H1 (cell line): ENCODE results near the gene GALNT15. TPM values are rescaled to one million over a fixed set of nuclear protein-coding genes. Genes with fewer than 3 reads are reported as not detected.

Source experiments
- CTCF ChIA-PET: fragments of 300-600 bp; sonication (Branson Sonifier 250); formaldehyde crosslinking; loops from one replicate; lab custom pipeline; 2021; ENCODE audit not compliant: partially characterized antibody; lab: Charles Lee
- POLR2A ChIA-PET: fragments of 300-600 bp; sonication (Branson Sonifier 250); formaldehyde crosslinking; loops from one replicate; lab custom pipeline; 2021; ENCODE audit warnings: inconsistent platforms; ENCODE audit not compliant: partially characterized antibody; lab: Charles Lee
- DNase-seq, 2 experiments: peaks; one replicate each; pipeline versions ENCODE4 v3.0.0 to v3.0.0-alpha.2; 2010 to 2022; ENCODE audit warnings: low spot score in 2 of 2, low read depth in 1 of 2, mixed read lengths in 1 of 2
- FAIRE-seq: peaks from 2 replicates; lab custom pipeline; 2011; peaks lifted over from hg19 to GRCh38; lab: Jason Lieb, UNC
- H2AFZ ChIP-seq: 2 replicates; pipeline ENCODE4 v1.8.1; 2012; ENCODE audit warnings: low read length, inconsistent platforms
- H2AK5ac ChIP-seq: 2 replicates; pipeline ENCODE4 v1.6.1; 2013; ENCODE audit warnings: low read depth, low read length
- H2BK120ac ChIP-seq: replicated peaks from 2 replicates; pipeline ENCODE3; 2013; ENCODE audit warnings: low read depth, low read length, inconsistent platforms
- H2BK12ac ChIP-seq: 2 replicates; pipeline ENCODE4 v1.6.1; 2013; ENCODE audit warnings: low read depth, low read length
- H2BK15ac ChIP-seq: 2 replicates; pipeline ENCODE4 v1.6.1; 2013; ENCODE audit warnings: low read length
- H2BK20ac ChIP-seq: 2 replicates; pipeline ENCODE4 v1.6.1; 2013; ENCODE audit warnings: low read length
- H2BK5ac ChIP-seq: 2 replicates; pipeline ENCODE4 v1.6.1; 2013; ENCODE audit warnings: low read depth, low read length
- H3K14ac ChIP-seq: 2 replicates; pipeline ENCODE4 v1.6.1; 2013; ENCODE audit warnings: inconsistent platforms; ENCODE audit not compliant: insufficient read length
- H3K18ac ChIP-seq: 2 replicates; pipeline ENCODE4 v1.6.1; 2013; ENCODE audit warnings: low read length; ENCODE audit errors: extremely low read depth
- H3K23ac ChIP-seq: 2 replicates; pipeline ENCODE4 v1.6.1; 2013; ENCODE audit warnings: inconsistent platforms; ENCODE audit not compliant: insufficient read length
- H3K23me2 ChIP-seq: 2 replicates; pipeline ENCODE4 v1.6.1; 2013; ENCODE audit warnings: low read depth, low read length
- H3K27ac ChIP-seq: 2 replicates; pipeline ENCODE4 v1.6.1; 2011; ENCODE audit warnings: low read depth, low read length, inconsistent platforms
- H3K27me3 ChIP-seq, 4 experiments: replicated peaks in 1 of 4; 1 replicate in 1 of 4; 2 replicates in 3 of 4; pipeline versions ENCODE4 v1.6.1 to v1.8.1; 2011 to 2013; ENCODE audit warnings: low read length in 3 of 4, mild to moderate bottlenecking in 3 of 4, inconsistent platforms in 2 of 4, mixed read lengths in 2 of 4, moderate library complexity in 1 of 4; ENCODE audit not compliant: control insufficient read depth in 3 of 4, insufficient read depth in 3 of 4; ENCODE audit errors: extremely low read depth in 1 of 4
- H3K36me3 ChIP-seq, 4 experiments: 2 replicates each; pipeline versions ENCODE4 v1.6.1 to v1.8.1; 2011 to 2013; ENCODE audit warnings: mild to moderate bottlenecking in 4 of 4, low read length in 3 of 4, moderate library complexity in 2 of 4, control low read depth in 1 of 4, inconsistent platforms in 1 of 4; ENCODE audit not compliant: insufficient read depth in 4 of 4, control insufficient read depth in 2 of 4
- H3K4ac ChIP-seq: replicated peaks from 2 replicates; pipeline ENCODE3; 2013; ENCODE audit warnings: low read length, low read depth, mixed read lengths, inconsistent platforms; ENCODE audit not compliant: insufficient read length
- H3K4me1 ChIP-seq, 4 experiments: replicated peaks in 1 of 4; 1 replicate in 1 of 4; 2 replicates in 3 of 4; pipeline versions ENCODE4 v1.6.1 to v1.8.1; 2011 to 2013; ENCODE audit warnings: low read length in 3 of 4, inconsistent platforms in 2 of 4, mixed read lengths in 1 of 4; ENCODE audit not compliant: insufficient read depth in 4 of 4, control insufficient read depth in 3 of 4
- H3K4me2 ChIP-seq, 2 experiments: 2 replicates each; pipeline versions ENCODE4 v1.6.1 to v1.8.1; 2011 to 2013; ENCODE audit warnings: low read depth in 2 of 2, low read length in 2 of 2, control low read depth in 1 of 2, inconsistent platforms in 1 of 2, mild to moderate bottlenecking in 1 of 2; ENCODE audit not compliant: insufficient read depth in 1 of 2
- H3K4me3 ChIP-seq, 4 experiments: fragments of 200-600, 300-600 bp in 1 of 4; sonication (generic), shearing (Covaris generic), sonication (Bioruptor Twin) in 1 of 4; 2 replicates each; pipeline versions ENCODE4 v1.5.1 to v1.8.1; 2011 to 2016; ENCODE audit warnings: low read length in 4 of 4, low read depth in 3 of 4, control low read depth in 2 of 4, inconsistent platforms in 2 of 4, mild to moderate bottlenecking in 2 of 4, mixed read lengths in 1 of 4, moderate library complexity in 1 of 4; ENCODE audit not compliant: insufficient read depth in 2 of 4; ENCODE audit errors: extremely low read depth in 1 of 4
- H3K56ac ChIP-seq: replicated peaks from 2 replicates; pipeline ENCODE3; 2013; ENCODE audit warnings: low read depth, mild to moderate bottlenecking, mixed read lengths, low read length, inconsistent platforms; ENCODE audit not compliant: insufficient read length
- H3K79me1 ChIP-seq: 2 replicates; pipeline ENCODE4 v1.6.1; 2013; ENCODE audit warnings: low read depth, low read length, control low read depth
- H3K79me2 ChIP-seq, 2 experiments: 2 replicates each; pipeline versions ENCODE4 v1.6.1 to v1.8.1; 2012 to 2013; ENCODE audit warnings: low read length in 2 of 2, mild to moderate bottlenecking in 2 of 2, inconsistent platforms in 1 of 2; ENCODE audit not compliant: insufficient read depth in 2 of 2, control insufficient read depth in 1 of 2
- H3K9ac ChIP-seq, 4 experiments: replicated peaks in 1 of 4; 1 replicate in 1 of 4; 2 replicates in 3 of 4; pipeline versions ENCODE4 v1.6.1 to v1.8.1; 2011 to 2013; ENCODE audit warnings: low read depth in 3 of 4, low read length in 3 of 4, control low read depth in 2 of 4, mild to moderate bottlenecking in 2 of 4, moderate library complexity in 2 of 4, inconsistent platforms in 1 of 4; ENCODE audit errors: extremely low read depth in 1 of 4
- H3K9me3 ChIP-seq, 2 experiments: 2 replicates each; pipeline versions ENCODE4 v1.6.1 to v1.8.1; 2012 to 2013; ENCODE audit warnings: mild to moderate bottlenecking in 2 of 2, moderate library complexity in 2 of 2, control low read depth in 1 of 2, inconsistent platforms in 1 of 2, low read depth in 1 of 2, low read length in 1 of 2, mixed read lengths in 1 of 2; ENCODE audit not compliant: insufficient read depth in 2 of 2
- H4K20me1 ChIP-seq, 2 experiments: replicated peaks in 1 of 2; 2 replicates each; pipeline versions ENCODE3 to v1.8.1; 2011 to 2013; ENCODE audit warnings: inconsistent platforms in 2 of 2, low read length in 2 of 2, mild to moderate bottlenecking in 1 of 2; ENCODE audit not compliant: insufficient read depth in 2 of 2, control insufficient read depth in 1 of 2
- H4K5ac ChIP-seq: 2 replicates; pipeline ENCODE4 v1.6.1; 2013; ENCODE audit warnings: low read length, low read depth, mixed read lengths, inconsistent platforms; ENCODE audit not compliant: insufficient read length
- H4K8ac ChIP-seq: 2 replicates; pipeline ENCODE4 v1.8.0; 2013; ENCODE audit warnings: mild to moderate bottlenecking, moderate library complexity, low read length, inconsistent platforms; ENCODE audit not compliant: insufficient read depth; ENCODE audit errors: extremely low read depth
- H4K91ac ChIP-seq: replicated peaks from 2 replicates; pipeline ENCODE3; 2013; ENCODE audit warnings: low read length, mixed read lengths, inconsistent platforms; ENCODE audit not compliant: insufficient read length
- KDM1A ChIP-seq: fragments of 200-600, 300-600 bp; sonication (generic); IDR thresholded peaks from 2 replicates; pipeline ENCODE4 v1.7.1; 2016; ENCODE audit warnings: mild to moderate bottlenecking, low read length, borderline replicate concordance
- WGBS, 2 experiments: shearing (Covaris generic) in 1 of 2; methylation state at CpG; one replicate each; pipeline versions ENCODE4 v1.1.6 to v1.1.7; 2013 to 2015; ENCODE audit warnings: low lambda C conversion rate in 2 of 2, mixed read lengths in 2 of 2, inconsistent platforms in 1 of 2, low coverage in 1 of 2, missing lambda C conversion rate in 1 of 2; ENCODE audit not compliant: insufficient replicate concordance in 2 of 2, insufficient coverage in 1 of 2, insufficient read length in 1 of 2; ENCODE audit errors: extremely low coverage in 1 of 2, missing lambda C conversion rate in 1 of 2; 5-methylcytosine and 5-hydroxymethylcytosine counted together
- polyA plus RNA-seq, 7 experiments: library from polyadenylated mRNA; depleted of rRNA in 3 of 7; stranded (reverse) in 5 of 7; unstranded in 2 of 7; fragments of >200 nt in 5 of 7; fragments of 200-250 nt in 2 of 7; gene quantifications; 1 replicate in 5 of 7; 2 replicates in 1 of 7; 4 replicates in 1 of 7; pipeline versions ENCODE4 v1.2.1 to v1.2.3, GENCODE V29; 2011 to 2013; ENCODE audit warnings: missing spikeins in 2 of 7, mixed read lengths in 2 of 7
- total RNA-seq: library from RNA; stranded (reverse); fragmentation: NEBNext Ultra II Directional; extraction: Animal tissue kit (Norgen Biotek cat#: 25700); gene quantifications from 2 replicates; pipeline ENCODE4 v1.2.1, GENCODE V29; 2021

GALNT15 gene
- total and polyA plus RNA-seq, 2 of the 8 experiments (the other 6 are each of a cell fraction or from before 2014, with no cell fraction given): 0.02 TPM; not detected in 1

GRCh38 chr3:16239086-16239770 is 64.7 kb downstream of the GALNT15 start:
- H3K4ac ChIP-seq: no peak overlapping the region
- H3K79me1 ChIP-seq: no peaks in the 10 kb centered on the region
- H2AK5ac ChIP-seq: no peak overlapping the region
- FAIRE-seq: no peak
- H3K4me3 ChIP-seq: no peak overlapping the region
- H3K18ac ChIP-seq: no peak overlapping the region
- H3K14ac ChIP-seq: no peak overlapping the region
- no peaks in the 10 kb centered on the region for H3K79me2 ChIP-seq
- WGBS, 2 experiments: 87% methylated on average over 3 of the region's 3 CpGs; no CpG with 5 or more reads in 1 of the 2 experiments
- H3K23ac ChIP-seq: no peak overlapping the region
- no peak overlapping the region for H2AFZ ChIP-seq
- no peak overlapping the region for H4K8ac ChIP-seq
- no peak overlapping the region for H3K27ac ChIP-seq
- POLR2A ChIA-PET: no interaction called here
- TF ChIP-seq KDM1A: no peak
- TF ChIP-seq, all 59 proteins: peak for 0
- Histone ChIP-seq H3K9ac (no peak overlapping the region), H2BK12ac (no peak overlapping the region), H3K27me3 (no peaks in the 10 kb centered on the region), H4K91ac (no peak overlapping the region), H4K5ac (no peak overlapping the region), H2BK120ac (no peak overlapping the region), H2BK5ac (no peak overlapping the region), H3K4me1 (no peaks in the 10 kb centered on the region), H2BK15ac (no peak overlapping the region), H4K20me1 (no peaks in the 10 kb centered on the region), H3K56ac (no peak overlapping the region), H3K9me3 (no peaks in the 10 kb centered on the region), H3K4me2 (no peak overlapping the region), H3K36me3 (no peaks in the 10 kb centered on the region), H3K23me2 (no peaks in the 10 kb centered on the region), H2BK20ac (no peak overlapping the region)
- CTCF ChIA-PET: no interaction called here
- no peak for DNase-seq
